MM.1S (cell line): Measurements from ENCODE around the gene NAPA.

Source experiments
- DNase-seq: peaks from one replicate; pipeline ENCODE4 v3.0.0-alpha.2; 2015
- H2AFZ ChIP-seq: fragments of 300-600 bp; sonication (generic); 2 replicates; pipeline ENCODE4 v1.6.0; 2016; ENCODE audit warnings: antibody characterized with exemption, low read length
- H3F3A ChIP-seq: fragments of 300-600 bp; sonication (generic); 2 replicates; pipeline ENCODE4 v1.6.1; 2016; ENCODE audit warnings: mild to moderate bottlenecking, antibody characterized with exemption, low read length, moderate library complexity, mixed read lengths; ENCODE audit not compliant: insufficient read depth
- H3K27ac ChIP-seq: fragments of 300-600 bp; sonication (generic); 2 replicates; pipeline ENCODE4 v1.5.1; 2016; ENCODE audit warnings: mild to moderate bottlenecking, low read length
- H3K27me3 ChIP-seq: fragments of 300-600 bp; sonication (generic); replicated peaks from 2 replicates; pipeline ENCODE4 v1.6.0; 2016; ENCODE audit warnings: low read length; ENCODE audit not compliant: insufficient read depth
- H3K36me3 ChIP-seq: fragments of 300-600 bp; sonication (generic); replicated peaks from 2 replicates; pipeline ENCODE4 v1.6.1; 2016; ENCODE audit warnings: mild to moderate bottlenecking, low read length, mixed read lengths; ENCODE audit not compliant: insufficient read depth
- H3K4me1 ChIP-seq: fragments of 300-600 bp; sonication (generic); 2 replicates; pipeline ENCODE4 v1.6.1; 2016; ENCODE audit warnings: low read length, mixed read lengths
- H3K4me2 ChIP-seq: fragments of 300-600 bp; sonication (generic); 2 replicates; pipeline ENCODE4 v1.6.0; 2016; ENCODE audit warnings: low read depth, low read length
- H3K4me3 ChIP-seq: fragments of 300-600 bp; sonication (generic); 2 replicates; pipeline ENCODE4 v1.5.1; 2016; ENCODE audit warnings: low read length, mixed read lengths
- H3K79me2 ChIP-seq: fragments of 300-600 bp; sonication (generic); 2 replicates; pipeline ENCODE4 v1.6.1; 2016; ENCODE audit warnings: mixed run types, low read length, mixed read lengths
- H3K9ac ChIP-seq: fragments of 300-600 bp; sonication (generic); 2 replicates; pipeline ENCODE4 v1.6.1; 2016; ENCODE audit warnings: low read length, mixed read lengths
- H3K9me2 ChIP-seq: fragments of 300-600 bp; sonication (generic); replicated peaks from 2 replicates; pipeline ENCODE4 v1.6.1; 2016; ENCODE audit warnings: mild to moderate bottlenecking, low read length, mixed read lengths; ENCODE audit not compliant: insufficient read depth
- H3K9me3 ChIP-seq: fragments of 300-600 bp; sonication (generic); replicated peaks from 2 replicates; pipeline ENCODE4 v1.6.1; 2016; ENCODE audit warnings: mild to moderate bottlenecking, low read length, mixed read lengths; ENCODE audit not compliant: insufficient read depth
- H4K20me1 ChIP-seq: fragments of 300-600 bp; sonication (generic); 2 replicates; pipeline ENCODE4 v1.6.1; 2016; ENCODE audit warnings: mild to moderate bottlenecking, low read length, moderate library complexity, mixed read lengths; ENCODE audit not compliant: insufficient read depth
- CTCF ChIP-seq: fragments of 300-600 bp; sonication (generic); IDR thresholded peaks from 2 replicates; pipeline ENCODE4 v1.5.1; 2016; ENCODE audit warnings: antibody characterized with exemption, low read length, mixed read lengths
- EZH2 ChIP-seq: fragments of 300-600 bp; sonication (generic); optimal IDR thresholded peaks from 2 replicates; pipeline ENCODE3; 2017; ENCODE audit warnings: low read depth, mild to moderate bottlenecking, antibody characterized with exemption, low read length, mixed read lengths
- EZH2phosphoT487 ChIP-seq: fragments of 300-600 bp; sonication (generic); IDR thresholded peaks from 2 replicates; pipeline ENCODE4 v1.6.1; 2018; ENCODE audit warnings: antibody characterized with exemption, low read length

The NAPA gene

GRCh38 chr19:47438793-47439220, 76.1 kb downstream of the NAPA start:
- H3K4me2 ChIP-seq: no peak overlapping the region
- H4K20me1 ChIP-seq: no peaks in the 10 kb centered on the region
- no peak overlapping the region for H2AFZ ChIP-seq
- H3K4me3 ChIP-seq: no peak overlapping the region
- H3K9ac ChIP-seq: no peak overlapping the region
- H3K79me2 ChIP-seq: no peaks in the 10 kb centered on the region
- no peaks in the 10 kb centered on the region for H3K36me3 ChIP-seq
- TF ChIP-seq CTCF: no peak
- no peak for TF ChIP-seq EZH2phosphoT487
- no peak for TF ChIP-seq EZH2
- peaks cover 74% of the 10 kb centered on the region for H3K27me3 ChIP-seq
- H3K4me1 ChIP-seq: peaks cover 5% of the 10 kb centered on the region; the same call in 1 of the 2 replicates
- H3K9me2 ChIP-seq: no peaks in the 10 kb centered on the region
- peaks cover 12% of the 10 kb centered on the region for H3F3A ChIP-seq
- DNase-seq: no peak
- H3K9me3 ChIP-seq: no peaks in the 10 kb centered on the region
- no peak overlapping the region for H3K27ac ChIP-seq
